Measurements from ENCODE around the gene GDPD3. TPM values are rescaled to one million over a fixed set of nuclear protein-coding genes. Genes with fewer than 3 reads are reported as not detected.

Gene GDPD3, protein sequence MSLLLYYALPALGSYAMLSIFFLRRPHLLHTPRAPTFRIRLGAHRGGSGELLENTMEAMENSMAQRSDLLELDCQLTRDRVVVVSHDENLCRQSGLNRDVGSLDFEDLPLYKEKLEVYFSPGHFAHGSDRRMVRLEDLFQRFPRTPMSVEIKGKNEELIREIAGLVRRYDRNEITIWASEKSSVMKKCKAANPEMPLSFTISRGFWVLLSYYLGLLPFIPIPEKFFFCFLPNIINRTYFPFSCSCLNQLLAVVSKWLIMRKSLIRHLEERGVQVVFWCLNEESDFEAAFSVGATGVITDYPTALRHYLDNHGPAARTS
- total RNA-seq = 0.24 and 0.47 TPM in 2 replicates
- 1.1 TPM for polyA plus RNA-seq (2012)

- DNase-seq (ENCODE audit: low read depth) = peak; percentile 28
Observed at GRCh38 chr16:30113031-30113710, at the start of gene GDPD3. TSS of gene GDPD3 (minus strand) at chr16:30113537. CDS start at chr16:30113478, 59 bp downstream.

DNA sequence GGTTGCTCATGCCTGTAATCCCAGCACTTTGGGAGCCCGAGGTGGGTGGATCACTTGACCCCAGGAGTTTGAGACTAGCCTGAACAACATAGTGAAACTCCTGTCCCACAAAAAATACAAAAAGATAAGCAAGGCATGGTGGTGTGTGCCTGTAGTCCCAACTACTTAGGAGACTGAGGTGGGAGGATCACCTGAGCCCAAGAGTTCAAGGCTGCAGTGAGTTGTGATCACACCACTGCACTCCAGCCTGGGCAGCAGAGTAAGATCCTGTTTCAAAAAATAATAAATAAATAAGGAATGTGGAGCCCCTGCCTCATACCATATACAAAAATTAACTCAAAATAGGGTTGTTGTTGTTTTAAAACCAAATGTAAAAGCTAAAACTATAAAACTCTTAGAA is 43.9 kb upstream of the GDPD3 start:
- no peak for DNase-seq (ENCODE audit: low read depth)

DNA sequence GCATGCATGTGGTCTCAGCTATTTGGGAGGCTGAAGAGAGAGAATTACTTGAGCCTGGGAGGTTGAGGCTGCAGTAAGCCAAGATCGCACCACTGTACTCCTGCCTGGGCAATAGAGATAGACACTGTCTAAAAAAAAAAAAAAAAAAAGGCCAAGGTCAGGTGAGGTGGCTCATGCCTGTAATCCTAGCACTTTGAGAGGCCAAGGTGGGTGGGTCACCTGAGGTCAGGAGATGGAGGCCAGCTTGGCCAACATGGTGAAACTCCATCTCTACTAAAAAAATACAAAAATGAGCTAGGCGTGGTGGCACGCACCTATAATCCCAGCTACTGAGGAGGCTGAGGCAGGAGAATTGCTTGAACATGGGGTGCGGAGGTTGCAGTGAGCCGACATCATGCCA is 41.9 kb upstream of the GDPD3 start:
- no peak for DNase-seq (ENCODE audit: low read depth)

- DNase-seq (ENCODE audit: low read depth) = no peak
Observed at GRCh38 chr16:30152517-30152916, 39.2 kb upstream of the GDPD3 start.

GRCh38 chr16:30151091-30151490 is 37.8 kb upstream of the GDPD3 start:
- DNase-seq (ENCODE audit: low read depth) = no peak

DNA sequence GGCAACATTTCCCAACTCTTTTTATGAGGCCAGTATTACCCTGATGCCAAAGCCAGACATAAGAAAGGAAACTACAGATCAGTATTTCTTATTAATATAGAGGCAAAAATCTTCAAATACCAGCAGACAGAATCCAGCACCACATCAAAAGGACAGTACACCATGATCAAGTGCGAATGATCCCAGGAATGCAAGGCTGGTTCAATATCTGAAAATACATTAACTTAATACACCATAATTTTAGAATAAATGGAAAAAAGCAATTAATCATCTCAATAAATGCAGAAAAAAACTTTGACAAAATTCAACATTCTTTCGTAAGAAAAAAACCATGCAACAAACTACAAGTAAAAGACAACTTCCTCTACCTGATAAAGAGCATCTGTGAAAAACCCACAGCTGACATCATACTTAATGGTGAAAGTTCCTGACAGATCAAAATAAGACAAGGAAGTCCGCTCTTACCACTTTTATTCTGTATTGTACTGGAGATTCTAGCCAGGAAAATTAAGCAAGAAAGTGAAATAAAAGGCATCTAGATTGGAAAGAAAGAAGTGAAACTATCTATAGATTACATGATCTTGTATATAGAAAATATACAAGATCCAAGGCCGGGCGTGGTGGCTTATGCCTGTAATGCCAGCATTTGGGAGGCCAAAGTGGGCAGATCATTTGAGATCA is 36.1 kb upstream of the GDPD3 start:
- no peak for DNase-seq (ENCODE audit: low read depth)

GRCh38 chr16:30147843-30148510 is 34.6 kb upstream of the GDPD3 start:
- DNase-seq (ENCODE audit: low read depth) = no peak

DNA sequence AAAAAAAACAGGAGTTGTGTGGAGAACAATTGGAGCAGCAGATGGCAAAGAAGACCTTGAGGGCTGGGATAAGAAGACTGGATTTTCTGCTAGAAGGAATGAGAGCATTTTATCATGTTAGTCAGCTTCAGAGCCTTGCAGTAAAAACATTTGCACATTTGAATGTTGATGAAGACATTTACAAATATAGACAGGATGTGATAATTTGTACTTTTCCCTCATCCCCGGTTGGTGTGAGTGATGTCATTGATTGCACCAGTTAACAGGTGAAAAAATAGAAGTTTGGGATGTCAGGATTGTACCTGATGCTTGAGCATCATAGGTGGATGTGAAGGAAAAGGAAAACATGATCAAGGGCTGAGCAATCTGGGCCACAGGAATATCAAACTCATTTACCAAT is 32.3 kb upstream of the GDPD3 start:
- DNase-seq (ENCODE audit: low read depth) = no peak

GRCh38 chr16:30144917-30145316 is 31.6 kb upstream of the GDPD3 start:
- no peak for DNase-seq (ENCODE audit: low read depth)

GRCh38 chr16:30144017-30144416 is 30.7 kb upstream of the GDPD3 start:
- DNase-seq (ENCODE audit: low read depth) = no peak

DNA sequence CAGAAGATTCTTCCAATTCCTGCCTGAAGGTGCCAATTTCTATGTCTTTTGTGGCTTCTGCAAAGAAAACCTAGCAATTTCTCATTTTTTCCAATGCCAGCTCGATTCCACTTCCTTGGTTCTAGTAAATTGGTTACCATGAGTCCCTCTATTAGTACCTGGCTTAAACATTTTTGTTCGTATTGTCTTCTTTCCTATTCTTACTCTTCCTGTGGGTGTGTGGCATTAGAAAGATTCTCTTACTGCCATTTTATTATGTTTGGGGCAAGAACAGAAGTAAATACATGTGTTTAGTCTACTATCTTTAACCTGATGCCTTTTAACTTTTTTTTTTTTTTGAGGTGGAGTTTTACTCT is 30.0 kb upstream of the GDPD3 start:
- no peak for DNase-seq (ENCODE audit: low read depth)

DNA sequence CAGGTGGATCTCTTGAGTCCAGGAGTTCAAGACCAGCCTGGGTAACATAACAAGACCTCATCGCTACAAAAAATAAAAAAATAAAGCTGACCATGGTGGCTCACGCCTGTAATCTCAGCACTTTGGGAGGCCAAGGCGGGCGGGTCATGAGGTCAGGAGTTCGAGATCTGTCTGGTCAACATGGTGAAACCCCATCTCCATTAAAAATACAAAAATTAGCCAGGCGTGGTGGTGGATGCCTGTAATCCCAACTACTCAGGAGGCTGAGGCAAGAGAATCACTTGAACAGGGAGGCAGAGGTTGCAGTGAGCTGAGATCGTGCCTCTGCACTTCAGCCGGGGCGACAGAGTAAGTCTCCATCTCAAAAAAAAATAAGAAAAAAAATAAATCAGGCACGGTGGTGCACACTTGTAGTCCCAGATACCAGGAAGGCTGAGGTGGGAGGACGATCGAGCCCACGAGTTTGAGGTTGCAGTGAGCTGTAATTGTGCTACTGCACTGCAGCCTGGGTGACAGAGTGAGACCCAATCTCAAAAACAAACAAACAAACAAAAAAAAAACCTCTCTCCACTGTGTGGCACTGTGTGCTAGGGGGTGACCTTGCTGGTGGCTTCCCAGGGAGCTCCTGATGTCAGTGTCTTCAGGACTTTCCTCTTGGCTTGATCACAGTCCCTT is 29.5 kb upstream of the GDPD3 start:
- peak; percentile 10 for DNase-seq (ENCODE audit: low read depth)

GRCh38 chr16:30141750-30142149 is 28.4 kb upstream of the GDPD3 start:
- DNase-seq (ENCODE audit: low read depth) = no peak

DNA sequence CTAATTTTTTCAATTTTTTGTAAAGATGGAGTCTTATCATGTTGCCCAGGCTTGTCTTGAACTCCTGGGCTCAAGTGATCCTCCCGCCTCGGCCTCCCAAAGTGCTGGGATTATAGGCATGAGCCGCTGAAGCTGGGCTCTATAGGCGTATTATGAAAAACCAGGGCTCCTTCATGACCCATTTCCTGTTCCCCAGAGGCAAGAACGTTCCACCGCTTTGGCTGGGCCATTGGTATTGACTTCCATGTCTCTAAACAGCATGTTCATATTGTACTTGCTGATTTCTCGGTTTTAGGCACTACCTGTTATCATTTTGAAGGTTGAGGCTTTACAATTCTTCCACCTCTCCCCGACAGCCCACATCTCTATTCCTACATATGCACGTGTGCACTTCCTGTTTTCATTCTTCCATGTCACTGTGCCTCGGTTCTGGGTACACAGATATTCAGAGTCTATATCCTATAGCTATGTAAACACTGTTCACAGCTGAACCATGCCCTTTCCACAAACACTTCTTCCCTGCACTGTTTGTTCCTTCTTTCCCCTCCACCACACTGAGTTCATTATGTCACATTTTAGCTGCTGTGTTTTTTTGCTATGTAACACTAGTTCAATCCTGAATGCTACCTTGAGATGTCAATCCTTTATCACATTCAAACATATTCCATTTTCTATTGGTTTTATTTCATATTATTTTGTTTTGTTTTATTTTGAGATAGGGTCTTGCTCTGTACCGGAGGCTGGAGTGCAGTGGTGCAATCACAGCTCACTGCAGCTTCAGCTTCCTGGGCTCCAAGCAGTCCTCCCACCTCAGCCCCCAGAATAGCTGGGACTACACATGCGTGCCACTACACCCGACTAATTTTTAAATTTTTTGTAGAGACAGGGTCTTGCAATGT is 26.5 kb upstream of the GDPD3 start:
- no peak for DNase-seq (ENCODE audit: low read depth)

DNA sequence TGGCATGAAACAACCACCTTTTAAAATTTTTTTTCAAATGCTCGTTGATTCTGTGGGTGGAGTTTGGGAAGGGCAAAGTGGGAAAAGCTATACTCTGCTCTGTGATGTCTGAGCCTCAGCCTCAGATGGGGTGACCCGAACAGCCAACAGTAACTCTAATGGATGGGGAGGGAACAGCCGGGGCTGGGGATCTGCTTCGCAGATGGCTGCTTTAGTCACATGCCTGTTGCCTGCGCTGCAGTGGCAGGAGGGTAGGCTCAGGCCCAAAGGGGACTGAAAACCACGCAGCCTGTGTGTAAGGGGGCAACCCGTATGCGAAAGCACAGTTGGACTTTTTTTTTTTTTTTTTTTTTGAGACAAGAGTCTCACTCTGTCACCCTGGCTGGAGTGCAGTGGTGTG is 24.6 kb upstream of the GDPD3 start:
- no peak for DNase-seq (ENCODE audit: low read depth)

DNA sequence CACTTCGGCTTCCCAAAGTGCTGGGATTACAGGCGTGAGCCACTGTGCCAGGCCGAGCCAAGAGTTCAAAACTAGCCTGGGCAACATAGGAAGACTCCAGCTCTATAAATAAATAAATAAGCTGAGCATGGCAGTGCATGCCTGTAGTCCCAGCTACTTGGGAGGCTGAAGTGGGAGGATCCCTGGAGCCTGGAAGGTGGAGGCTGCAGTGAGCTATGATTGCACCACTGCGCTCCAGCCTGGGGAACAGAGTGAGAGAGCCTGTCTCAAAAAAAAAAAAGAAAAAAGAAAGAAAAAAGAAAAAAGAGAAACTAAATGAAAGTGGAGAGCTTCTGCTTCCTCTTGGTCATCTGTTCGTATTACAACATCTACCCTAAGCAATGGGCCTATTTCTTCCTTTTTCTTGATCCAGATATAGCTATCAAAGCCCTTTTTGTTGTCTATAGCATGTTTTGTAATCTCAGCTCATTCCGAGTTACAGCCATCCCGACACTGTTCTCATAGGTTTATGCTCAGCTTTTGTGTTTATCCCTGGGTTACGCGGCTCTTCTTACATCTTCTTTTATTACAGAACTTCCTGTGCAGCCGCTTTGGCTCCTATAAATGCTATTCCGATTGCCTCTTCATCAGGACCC is 23.8 kb upstream of the GDPD3 start:
- DNase-seq (ENCODE audit: low read depth) = no peak

GRCh38 chr16:30132591-30132990 is 19.3 kb upstream of the GDPD3 start:
- DNase-seq (ENCODE audit: low read depth) = no peak

DNA sequence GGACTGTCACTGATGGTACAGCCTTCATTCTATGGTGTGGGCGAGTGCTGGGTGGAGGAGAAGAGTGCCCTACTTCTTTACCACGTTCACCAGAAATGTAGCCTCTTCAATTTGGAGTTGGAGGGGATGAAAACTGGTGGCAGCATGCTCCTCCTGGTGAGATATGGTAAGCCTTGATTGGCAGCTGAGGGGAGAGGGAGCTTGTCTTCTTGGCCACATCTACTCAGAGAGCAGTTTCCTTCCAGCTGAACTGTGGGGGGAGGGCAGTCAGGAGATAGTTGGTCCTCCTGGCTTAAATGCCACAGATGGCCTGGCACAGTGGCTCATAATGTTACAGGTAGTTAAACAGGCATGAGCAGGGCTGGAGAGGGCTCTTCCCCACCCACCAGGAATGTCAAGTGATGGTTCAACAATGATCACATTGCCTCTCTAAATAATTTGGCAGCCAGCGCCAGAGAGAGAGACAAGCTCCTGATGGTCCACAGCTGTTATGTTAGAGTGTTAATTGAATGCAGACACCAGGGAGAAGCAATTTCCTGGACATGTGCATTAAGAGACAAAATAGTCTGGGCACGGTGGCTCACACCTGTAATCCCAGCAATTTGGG is 18.6 kb upstream of the GDPD3 start:
- no peak for DNase-seq (ENCODE audit: low read depth)

GRCh38 chr16:30127993-30128392 is 14.7 kb upstream of the GDPD3 start:
- no peak for DNase-seq (ENCODE audit: low read depth)

All from myocyte (in vitro differentiated cells).